Epidermal melanocyte (primary cell): ENCODE data around the gene CFAP97D2.
"Not testable (repeated sequence)": the region's sequence is repeated elsewhere in the genome, so short reads cannot be mapped to it uniquely, and the experiment has no call there.

ENCODE experiments used
- DNase-seq: peaks from one replicate; pipeline ENCODE4 v3.0.0; 2011; ENCODE audit warnings: low spot score; ENCODE audit not compliant: insufficient read length

CFAP97D2 gene

DNA sequence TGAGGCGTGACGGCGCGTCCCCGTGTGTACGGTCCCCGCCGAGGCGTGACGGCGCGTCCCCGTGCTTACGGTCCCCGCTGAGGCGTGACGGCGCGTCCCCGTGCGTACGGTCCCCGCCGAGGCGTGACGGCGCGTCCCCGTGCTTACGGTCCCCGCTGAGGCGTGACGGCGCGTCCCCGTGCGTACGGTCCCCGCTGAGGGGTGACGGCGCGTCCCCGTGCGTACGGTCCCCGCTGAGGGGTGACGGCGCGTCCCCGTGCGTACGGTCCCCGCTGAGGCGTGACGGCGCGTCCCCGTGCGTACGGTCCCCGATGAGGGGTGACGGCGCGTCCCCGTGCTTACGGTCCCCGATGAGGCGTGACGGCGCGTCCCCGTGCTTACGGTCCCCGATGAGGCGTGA lies 20.5 kb downstream of the CFAP97D2 start:
- DNase-seq, result not testable (repeated sequence)

DNA sequence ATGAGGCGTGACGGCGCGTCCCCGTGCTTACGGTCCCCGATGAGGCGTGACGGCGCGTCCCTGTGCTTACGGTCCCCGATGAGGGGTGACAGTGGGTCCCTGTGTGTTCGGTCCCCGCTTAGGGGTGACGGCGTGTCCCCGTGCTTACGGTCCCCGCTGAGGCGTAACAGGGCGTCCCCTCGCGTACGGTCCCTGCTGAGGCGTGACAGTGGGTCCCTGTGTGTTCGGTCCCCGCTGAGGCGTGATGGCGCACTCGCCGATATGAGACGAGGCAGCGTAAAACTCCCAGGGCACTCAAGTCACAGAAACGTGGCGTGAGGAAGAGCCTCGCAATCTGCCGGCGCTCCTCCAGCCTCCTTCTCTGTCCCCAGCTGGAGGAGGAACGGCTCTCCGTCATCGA lies 20.9 kb downstream of the CFAP97D2 start:
- no peak for DNase-seq

DNA sequence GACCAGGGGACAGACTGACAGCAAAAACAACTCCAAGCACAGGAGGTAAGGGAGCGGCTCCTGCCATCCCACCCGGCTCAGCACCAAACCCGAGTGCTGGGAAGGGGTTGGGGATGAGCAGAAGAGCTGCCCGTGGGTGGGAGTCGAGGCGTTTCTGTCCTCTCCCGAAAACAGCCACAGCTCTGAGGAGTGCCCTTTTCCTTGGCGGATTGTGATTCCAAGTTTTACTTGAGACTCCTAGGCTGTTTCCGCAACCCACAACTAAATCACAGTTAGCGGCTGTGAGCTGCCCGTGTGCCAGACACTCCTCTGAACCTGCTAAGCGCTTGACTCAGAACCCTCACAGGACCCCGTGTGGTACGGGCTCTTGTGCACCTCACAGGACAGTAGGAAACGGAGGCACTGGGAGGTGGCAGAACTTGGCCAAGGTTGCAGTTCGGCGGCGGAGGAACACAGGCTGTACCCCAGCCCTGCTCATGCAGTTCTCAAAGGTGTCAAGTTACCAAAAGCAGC lies 21.4 kb downstream of the CFAP97D2 start:
- DNase-seq, result no peak

DNA sequence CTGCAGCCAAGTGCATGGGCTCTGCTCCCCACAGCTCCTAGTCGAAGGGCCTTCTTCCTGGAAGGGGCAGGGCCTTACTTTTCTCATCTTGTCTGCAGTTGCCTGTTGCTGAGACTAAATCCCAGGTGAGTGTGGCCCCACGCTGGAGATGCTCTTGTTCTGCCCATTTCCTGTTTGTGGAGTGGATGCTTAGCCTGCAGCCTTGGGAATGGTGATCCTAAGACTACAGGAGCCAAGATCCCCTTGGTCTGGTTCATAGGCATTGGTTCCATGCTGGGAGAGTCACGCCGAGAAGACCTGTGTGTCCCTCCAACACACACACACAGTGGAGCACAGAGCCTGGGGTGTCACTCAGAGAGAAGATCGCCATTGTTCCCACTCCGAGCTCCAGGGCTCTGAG lies 23.5 kb downstream of the CFAP97D2 start:
- no peak for DNase-seq

DNA sequence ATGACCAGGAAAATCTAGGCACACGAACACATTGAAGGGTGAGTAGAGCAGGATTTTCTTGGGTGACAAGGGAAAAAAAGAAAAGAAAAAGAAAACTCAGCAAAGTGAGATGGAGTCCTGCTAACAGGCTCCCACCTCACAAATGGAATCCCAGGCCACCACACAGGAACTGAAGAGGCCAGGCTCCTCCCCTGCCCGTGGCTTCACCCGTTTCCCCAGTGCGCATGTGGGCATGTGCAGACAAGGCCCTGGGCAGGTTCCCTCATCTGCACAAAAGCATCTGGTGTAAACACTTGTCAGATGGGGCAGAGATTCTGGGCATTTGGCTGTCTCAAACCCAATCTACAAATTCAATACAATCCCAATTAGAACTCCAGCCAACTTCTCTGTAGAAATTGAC lies 24.5 kb downstream of the CFAP97D2 start:
- no peak for DNase-seq

DNA sequence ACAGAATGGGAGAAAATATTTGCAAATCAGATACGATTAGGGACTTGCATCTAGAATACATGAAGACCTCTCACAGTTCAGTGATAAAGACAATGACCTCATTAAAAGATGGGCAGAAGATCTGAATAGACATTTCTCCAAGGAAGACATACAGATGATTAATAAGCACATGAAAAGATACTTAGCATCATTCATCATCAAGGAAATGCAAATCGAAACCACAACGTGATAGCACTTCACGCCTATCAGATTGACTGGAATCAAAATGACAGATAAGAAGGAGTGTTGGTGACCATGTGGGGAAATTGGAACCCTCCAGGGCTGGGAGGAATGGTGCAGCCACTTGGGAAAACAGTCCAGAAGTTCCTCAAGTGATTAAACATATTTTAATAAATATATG lies 25.8 kb downstream of the CFAP97D2 start:
- no peak for DNase-seq

DNA sequence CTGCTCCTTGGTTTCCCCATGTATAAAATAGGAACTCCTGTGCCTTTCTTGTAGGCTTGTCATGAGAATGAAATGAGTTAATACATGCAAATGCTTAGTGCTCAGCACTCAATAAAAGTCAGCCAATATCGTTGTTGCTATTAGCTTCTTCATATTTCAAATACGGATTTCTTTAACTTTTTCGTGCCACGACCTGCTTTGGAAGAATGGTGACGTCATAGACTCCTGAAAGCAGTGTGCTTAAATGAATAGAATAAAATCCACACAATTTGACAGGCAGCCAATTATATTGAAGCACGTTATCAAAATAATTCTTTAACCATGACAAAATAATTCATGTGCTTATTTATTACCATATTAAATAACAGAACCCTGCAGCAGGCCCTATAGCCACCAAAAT lies 29.1 kb downstream of the CFAP97D2 start:
- DNase-seq, result no peak

DNA sequence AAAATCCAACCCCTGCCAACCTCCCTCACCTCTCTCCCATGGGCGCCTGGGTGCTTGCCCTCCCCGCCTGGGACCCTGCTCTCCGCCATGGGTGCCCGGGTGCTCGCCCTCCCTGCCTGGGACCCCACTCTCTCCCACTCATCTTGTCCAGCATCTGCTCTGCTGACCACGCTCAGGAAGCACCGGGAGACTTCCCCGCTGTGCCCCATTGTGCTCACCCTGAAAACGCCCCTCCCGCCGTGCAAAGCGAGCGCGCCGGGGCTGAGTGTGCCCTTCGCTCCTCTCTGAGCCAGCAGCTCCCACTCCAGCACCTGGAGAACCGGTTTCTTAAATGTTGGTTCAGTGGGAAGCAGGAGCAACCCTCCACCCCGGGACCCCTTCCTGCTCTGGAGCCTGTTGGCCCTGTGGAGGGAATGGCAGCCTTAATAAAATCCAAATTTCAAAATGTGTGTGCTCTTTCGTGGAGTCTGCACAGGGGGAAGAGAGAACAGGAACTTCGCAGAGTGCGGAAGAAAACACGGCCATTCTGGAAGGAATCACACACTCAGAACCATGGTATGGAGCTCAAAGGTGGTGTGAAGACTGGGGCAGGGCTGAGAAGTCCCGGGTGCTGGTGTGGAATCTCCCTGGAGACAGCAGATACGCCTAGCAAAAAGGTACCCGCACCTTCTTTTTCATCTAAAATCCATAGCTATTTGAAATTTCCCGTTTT lies 32.5 kb downstream of the CFAP97D2 start:
- no peak for DNase-seq

DNA sequence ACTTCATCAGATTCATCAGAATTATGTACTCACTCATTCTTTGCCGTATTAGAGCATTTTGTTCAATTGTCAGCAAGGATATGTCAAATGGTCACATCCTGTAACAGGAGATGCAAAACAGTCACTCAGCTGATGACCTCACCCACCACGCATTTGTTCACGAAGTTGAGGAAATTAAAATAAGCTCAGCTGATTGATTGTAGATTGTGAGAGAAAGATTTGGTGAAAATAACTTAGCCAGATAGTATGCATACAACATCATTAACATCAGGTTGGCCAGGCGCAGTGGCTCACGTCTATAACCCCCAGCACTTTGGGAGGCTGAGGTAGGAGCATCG lies 33.1 kb downstream of the CFAP97D2 start:
- no peak for DNase-seq

DNA sequence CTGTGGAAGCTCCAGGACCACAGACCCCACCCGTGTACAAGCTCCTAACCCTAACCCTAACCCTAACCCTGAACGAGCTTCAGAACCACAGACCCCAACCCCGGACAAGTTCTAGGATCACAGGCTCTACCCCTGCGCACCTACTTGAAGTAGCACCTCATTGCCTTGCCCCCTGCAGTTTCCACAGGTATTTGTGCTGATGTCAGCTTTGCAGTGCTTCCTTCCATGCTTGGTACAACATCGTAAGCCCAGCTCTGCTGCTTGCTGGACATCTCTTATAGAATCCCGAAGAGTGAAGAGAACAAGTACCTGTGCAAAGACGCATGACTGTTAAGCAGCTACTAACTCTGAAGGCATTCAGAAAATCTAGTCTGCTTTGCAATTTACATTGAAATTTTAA lies 34.9 kb downstream of the CFAP97D2 start:
- no peak for DNase-seq

DNA sequence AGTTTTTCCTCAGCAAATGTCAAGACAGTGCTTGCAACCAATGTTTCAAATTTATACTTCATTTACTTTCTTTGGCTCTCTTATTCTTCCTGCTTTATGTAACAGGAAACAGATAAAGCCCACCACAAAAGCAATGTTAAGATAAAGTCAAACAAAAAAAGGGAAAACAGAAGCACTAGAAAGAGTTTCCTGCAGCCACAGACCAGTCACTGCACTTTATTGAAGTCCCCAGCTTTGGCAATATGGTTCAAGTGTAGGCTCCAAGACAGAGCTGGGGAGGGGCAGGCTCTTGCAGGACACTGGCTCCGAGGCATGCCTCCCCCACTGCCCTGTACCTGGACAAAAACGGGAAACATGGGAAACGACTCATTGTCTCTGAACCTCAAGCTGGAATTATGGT lies 40.3 kb downstream of the CFAP97D2 start:
- DNase-seq, result no peak

DNA sequence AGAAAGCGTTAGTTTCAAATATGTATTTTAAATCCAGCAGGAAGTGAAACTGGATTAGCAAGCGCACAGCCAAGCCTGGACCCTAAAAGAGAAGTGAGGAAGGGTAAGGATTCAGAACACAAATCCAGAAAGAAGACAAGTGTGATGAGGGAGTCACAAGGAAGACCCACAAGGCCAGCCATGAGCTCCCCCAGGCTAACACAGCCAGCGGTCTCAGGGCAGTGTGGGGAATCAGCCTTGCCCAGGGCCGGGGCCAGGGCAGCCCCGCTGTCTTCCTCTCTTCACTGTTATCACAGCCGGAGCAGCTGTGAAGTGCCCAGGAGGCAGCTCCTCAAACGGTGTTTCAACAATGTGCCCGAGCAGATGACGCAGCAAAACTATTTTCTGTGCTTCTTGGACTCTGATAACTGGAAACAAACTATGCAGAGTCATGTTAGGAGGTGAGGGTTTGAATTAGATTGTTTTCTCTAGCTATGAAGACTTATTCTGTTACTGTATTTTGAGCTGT lies 43.5 kb downstream of the CFAP97D2 start:
- DNase-seq, result no peak

DNA sequence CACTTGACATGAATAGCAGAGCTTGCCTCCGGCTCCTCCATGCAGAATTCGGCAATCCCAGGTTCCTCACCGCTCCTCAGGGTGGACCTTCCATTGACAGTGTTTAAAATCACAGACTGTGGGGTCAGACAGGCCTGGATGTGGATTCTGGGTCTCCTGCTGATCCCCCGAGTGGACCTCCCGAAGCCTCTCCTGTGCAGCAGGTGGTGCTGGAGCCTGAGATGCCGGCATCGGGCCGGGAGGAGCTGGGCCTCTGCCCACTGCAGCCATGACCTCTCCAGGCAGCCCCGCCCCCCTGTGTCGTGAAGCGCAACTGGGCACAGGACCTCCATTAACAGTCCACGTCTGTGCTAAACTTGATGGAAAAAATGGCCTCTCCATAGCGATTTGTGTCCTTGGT lies 45.1 kb downstream of the CFAP97D2 start:
- no peak for DNase-seq

DNA sequence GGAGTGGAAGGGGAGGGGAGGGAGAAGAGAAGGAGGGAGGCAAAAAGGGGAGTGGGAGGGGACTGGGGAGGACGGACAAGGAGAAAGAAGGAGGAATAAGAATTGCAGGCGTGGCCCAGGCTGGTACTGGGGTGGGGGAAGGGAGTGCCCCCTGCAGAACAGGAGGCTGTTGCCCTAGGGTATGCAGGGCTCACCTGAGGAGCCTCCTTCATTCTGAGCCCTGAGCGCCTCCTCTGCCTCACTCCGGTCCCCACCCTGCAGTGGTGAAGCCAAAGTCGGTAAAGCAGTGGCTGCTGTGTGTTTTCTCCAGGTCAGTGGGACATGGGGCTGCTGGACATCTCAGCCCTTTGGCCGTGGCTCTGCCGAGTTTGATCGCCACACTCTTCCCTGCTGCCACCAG lies 46.6 kb downstream of the CFAP97D2 start:
- no peak for DNase-seq

DNA sequence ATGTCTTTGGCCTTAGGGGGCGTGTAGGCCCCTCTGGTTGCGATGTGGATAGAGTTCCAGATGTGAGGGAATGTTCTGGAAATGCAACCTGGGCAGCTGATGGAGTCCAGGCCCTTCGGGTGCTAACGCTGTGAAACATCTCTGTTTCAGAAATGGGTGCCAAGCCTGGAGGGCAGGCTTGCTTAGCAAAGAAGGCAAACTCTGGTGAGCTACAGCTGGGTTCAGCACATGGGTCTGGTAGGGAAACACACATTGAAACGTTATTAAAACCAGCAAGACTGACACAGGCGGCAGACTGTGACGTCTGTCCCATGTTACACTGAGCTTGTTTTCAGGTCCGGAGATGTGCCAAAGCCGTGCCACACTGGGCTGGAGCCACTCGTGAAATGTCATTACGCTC lies 47.0 kb downstream of the CFAP97D2 start:
- DNase-seq, result no peak

DNA sequence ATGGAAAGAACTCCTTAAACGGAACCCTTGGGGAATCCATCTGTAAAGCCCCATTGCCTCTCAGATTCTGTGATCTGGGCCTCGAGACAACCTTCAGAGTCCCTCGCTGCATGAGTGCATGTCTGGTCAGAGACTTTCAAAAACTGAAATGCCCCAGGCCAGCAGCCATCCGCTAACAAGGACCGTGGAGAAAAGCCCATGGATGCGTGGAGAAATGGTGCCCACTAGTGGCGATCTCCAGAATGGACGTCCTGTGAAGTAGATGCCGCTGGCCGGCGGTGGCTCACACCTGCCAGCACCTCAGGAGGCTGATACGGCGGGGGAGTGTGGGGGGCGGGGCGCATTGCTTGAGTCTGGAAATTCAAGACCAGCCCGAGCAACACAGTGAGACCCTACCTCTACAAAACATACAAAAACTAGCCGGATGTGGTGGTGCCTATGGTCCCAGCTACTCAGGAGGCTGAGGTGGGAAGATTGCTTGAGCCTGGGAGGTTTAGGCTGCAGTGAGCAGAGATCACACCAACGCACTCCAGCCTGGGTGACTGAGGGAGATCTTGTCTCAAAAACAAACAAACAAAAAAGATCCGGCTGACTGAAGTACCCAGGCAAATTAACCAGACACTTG lies 47.8 kb downstream of the CFAP97D2 start:
- DNase-seq, result peak; percentile 94

DNA sequence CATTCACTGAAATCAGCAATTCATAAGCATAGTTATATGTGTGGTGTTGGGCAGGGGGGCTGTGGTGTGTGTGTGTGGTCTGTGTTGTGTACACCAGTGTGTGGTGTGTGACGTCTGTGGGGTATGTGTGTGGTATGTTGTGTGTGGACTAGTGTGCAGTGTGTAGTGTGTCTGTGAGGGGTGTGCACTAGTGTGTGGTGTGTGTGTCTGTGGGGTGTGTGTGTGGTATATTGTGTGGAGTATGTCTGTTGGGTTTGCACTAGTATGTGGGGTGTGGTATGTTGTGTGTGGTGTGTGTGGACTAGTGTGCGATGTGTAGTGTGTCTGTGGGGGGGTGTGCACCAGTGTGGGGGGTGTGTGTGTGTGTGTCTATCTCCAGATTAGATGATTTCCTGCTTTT lies 48.5 kb downstream of the CFAP97D2 start:
- no peak for DNase-seq

DNA sequence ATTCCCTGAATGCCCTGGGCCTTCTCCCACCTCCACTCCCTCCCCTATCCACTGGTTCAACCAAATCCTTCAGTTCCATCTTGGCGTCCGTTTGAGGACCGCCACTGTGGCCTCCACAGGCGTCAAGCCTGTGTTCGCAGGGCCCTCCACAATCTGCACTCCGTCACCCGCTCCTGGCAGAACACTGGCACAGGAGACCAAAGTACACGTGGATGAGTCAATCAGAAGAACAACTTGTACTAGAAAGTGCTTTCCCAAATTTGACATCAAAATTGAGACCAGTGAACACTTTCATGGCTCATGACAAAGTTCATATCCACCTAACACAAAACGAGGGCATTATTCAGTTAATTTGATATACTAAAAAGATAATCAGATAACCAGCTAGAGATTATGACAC lies 49.1 kb downstream of the CFAP97D2 start:
- DNase-seq, result no peak

DNA sequence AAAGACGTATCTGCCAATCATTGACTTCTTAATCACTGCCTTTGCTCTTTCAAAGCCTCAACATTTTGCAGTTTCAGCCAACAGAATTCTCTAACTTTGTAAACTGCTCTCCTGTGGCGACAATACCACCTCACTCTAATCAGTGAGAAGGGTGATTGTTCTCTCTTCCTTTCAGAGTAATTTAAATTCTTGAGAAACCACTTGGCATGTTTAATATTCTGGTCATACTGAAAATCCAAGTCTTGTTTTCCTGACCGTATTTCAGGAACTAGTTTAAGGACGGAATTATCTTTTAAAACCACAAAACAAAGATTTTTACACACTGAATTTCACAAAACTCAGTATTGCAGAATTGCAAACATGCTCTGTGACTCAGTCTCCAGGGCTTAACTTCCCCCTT lies 50.4 kb downstream of the CFAP97D2 start:
- no peak for DNase-seq

DNA sequence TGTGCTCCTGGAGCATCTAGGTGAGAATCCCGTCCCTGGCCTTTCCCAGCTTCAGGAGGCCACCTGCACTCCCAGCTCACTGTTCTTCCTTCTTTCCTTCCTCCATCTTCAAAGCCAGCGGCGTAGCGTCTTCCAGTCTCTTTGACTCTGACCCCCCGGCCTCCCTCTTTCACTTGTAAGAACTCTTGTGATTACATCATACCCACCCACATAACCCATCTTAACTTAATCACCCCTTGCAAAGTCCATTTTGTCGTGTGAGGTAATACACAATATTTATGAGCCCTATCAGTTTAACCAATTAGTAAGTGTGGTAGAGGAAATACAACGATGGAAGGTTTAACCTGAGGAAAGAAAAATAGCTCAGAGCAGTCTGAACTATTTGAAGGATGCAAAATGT lies 51.1 kb downstream of the CFAP97D2 start:
- DNase-seq, result no peak

DNA sequence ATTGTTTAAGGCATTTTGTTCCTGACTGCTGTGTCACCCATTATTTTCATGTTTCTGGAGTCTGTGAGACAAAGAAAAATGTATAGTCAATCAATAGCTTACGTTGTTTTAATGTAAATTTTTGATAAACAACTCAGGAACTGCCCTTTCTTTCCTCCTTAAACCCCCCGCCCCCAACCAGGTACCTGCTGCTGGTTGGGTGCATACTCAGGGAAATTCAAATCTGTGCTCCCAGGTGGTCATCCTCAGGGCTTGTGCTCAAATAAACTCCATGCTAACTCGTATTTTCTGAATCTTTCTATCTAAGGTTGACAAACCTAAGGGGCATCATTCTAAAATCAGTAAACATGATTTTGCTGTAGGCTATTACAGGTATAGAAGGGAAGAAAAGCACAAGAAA lies 51.5 kb downstream of the CFAP97D2 start:
- no peak for DNase-seq

DNA sequence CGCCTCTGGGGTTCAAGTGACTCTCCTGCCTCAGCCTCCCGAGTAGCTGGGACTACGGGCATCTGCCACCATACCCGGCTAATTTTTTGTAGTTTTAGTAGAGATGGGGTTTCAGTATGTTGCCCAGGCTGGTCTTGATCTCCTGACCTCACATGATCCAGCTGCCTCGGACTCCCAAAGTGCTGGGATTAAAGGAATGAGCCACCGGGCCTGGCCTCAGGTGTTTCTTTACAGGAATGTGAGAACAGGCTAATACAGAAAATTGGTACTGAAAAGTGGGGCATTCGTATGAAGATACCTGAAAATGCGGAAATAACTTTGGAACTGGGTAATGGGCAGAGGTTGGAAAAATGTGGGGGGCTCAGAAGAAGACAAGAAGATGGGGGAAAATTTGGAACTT lies 52.8 kb downstream of the CFAP97D2 start:
- no peak for DNase-seq

DNA sequence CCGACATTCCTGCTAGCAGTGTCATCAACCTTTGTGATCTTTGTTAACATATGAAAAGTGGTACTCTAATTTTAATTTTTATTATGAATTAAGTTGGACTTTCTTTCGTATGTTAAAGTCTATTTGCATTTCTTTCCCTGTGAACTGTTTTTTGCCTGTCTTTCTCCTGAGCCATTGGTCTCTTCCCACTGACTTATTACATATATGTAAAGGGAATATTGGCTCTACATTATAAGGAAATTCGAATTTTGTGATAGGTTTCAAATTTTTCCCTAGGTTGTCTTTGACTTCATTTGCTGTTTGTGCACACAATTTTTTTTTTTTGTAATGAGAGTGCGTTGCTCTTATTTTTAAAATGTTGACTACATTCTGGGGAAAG lies 55.2 kb downstream of the CFAP97D2 start:
- DNase-seq, result no peak
